Progenitor cell of endocrine pancreas (in vitro differentiated cells): ENCODE measurements around the gene ZFP57. TPM values are rescaled to one million over a fixed set of nuclear protein-coding genes. Genes with fewer than 3 reads are reported as not detected.

Experiments used
- DNase-seq: peaks from one replicate; pipeline ENCODE4 v3.0.0; 2021; ENCODE audit warnings: low spot score; ENCODE audit not compliant: unreplicated experiment
- H3K27ac Mint-ChIP-seq: 2 replicates; pipeline ENCODE4 v1.8.0; 2021; ENCODE audit warnings: mild to moderate bottlenecking, moderate library complexity, mixed read lengths
- H3K27me3 Mint-ChIP-seq: 2 replicates; pipeline ENCODE4 v1.8.0; 2021; ENCODE audit warnings: mixed read lengths
- H3K36me3 Mint-ChIP-seq: 2 replicates; pipeline ENCODE4 v1.8.0; 2022; ENCODE audit warnings: mixed read lengths; ENCODE audit not compliant: insufficient read depth
- H3K4me1 Mint-ChIP-seq: 2 replicates; pipeline ENCODE4 v1.8.0; 2021; ENCODE audit warnings: low read depth, mixed read lengths
- H3K4me3 Mint-ChIP-seq: 2 replicates; pipeline ENCODE4 v1.8.0; 2021; ENCODE audit warnings: low read depth, mild to moderate bottlenecking, moderate library complexity, mixed read lengths
- H3K9me3 Mint-ChIP-seq: 2 replicates; pipeline ENCODE4 v1.8.0; 2021; ENCODE audit warnings: low read depth, mixed read lengths
- CTCF ChIP-seq: fragments of 200-600 bp; sonication (generic); IDR thresholded peaks from one replicate; pipeline ENCODE4 v1.5.0; 2021; ENCODE audit warnings: antibody characterized with exemption, mild to moderate bottlenecking; ENCODE audit not compliant: unreplicated experiment
- total RNA-seq: library from RNA; stranded (reverse); gene quantifications from 2 replicates; pipeline ENCODE4 v1.2.1, GENCODE V29; 2021

ZFP57 gene
- total RNA-seq, 1 donor from 2014 or later, result 0.14 TPM

GRCh38 chr6:29626948-29627754 is 53.8 kb downstream of the ZFP57 start:
- Mint-ChIP-seq H3K27me3 (peaks cover 49% of the 10 kb centered on the region), H3K27ac (no peak overlapping the region), H3K9me3 (no peaks in the 10 kb centered on the region), H3K4me1 (peaks cover 31% of the 10 kb centered on the region), H3K36me3 (peaks cover 15% of the 10 kb centered on the region), H3K4me3 (peak overlapping the region; percentile 67)
- DNase-seq, result no peak
- no peak for TF ChIP-seq CTCF

DNA sequence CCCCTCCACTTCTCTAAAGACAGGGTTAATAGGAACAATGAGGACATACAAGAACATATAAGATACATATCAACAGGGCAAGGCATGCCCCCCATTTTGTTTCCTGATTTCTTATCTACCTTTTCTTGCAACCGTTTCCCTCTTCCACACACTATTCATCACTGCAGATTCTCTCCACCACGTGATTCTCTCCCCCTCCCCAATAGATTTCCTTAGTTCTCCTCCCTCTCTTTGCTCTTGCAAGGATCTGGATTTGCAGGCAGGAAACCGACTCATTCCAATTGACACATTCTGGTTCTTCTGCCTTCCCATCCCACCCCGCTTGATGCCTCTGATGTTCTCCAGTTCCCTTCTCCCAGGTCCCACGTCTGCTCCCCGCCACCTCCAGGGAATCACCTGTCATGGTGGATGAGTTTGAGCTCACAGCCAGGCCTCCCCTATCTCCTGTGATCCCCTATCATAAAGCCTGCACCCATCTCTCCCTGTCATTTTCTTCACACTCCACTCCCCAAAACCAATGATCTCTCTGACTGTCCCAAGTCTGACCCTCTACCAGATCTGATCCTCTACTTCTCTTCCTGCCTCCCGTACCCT is 55.5 kb downstream of the ZFP57 start:
- Mint-ChIP-seq H3K27me3 (peaks cover 32% of the 10 kb centered on the region), H3K36me3 (peaks cover 25% of the 10 kb centered on the region), H3K27ac (no peak overlapping the region), H3K4me3 (no peak overlapping the region), H3K4me1 (peaks cover 21% of the 10 kb centered on the region), H3K9me3 (no peaks in the 10 kb centered on the region)
- DNase-seq, result no peak
- no peak for TF ChIP-seq CTCF

- Mint-ChIP-seq H3K4me3 (peak overlapping the region; percentile 20), H3K9me3 (no peaks in the 10 kb centered on the region), H3K27ac (no peak overlapping the region), H3K4me1 (peaks cover 21% of the 10 kb centered on the region), H3K36me3 (peaks cover 29% of the 10 kb centered on the region), H3K27me3 (peaks cover 24% of the 10 kb centered on the region)
- no peak for DNase-seq
- no peak for TF ChIP-seq CTCF
Observed at GRCh38 chr6:29624520-29624961, 56.4 kb downstream of the ZFP57 start.

Other genes with a start within 250 kb of the ZFP57 start
- gene OR10C1, start 241.8 kb downstream of the ZFP57 start, total RNA-seq, result not detected in 2 replicates
- not detected in 2 replicates for gene OR11A1, start 224.1 kb downstream of the ZFP57 start, total RNA-seq
- not detected in 2 replicates for gene OR2H1, start 224.0 kb downstream of the ZFP57 start, total RNA-seq
- not detected in 2 replicates for gene MAS1L, start 193.2 kb downstream of the ZFP57 start, total RNA-seq
- 1.9 and 2.6 TPM in 2 replicates for gene UBD, start 121.4 kb downstream of the ZFP57 start, total RNA-seq
- gene OR2H2, start 96.0 kb downstream of the ZFP57 start, total RNA-seq, result not detected in 2 replicates
- 120 and 127 TPM in 2 replicates for gene GABBR1, start 48.0 kb downstream of the ZFP57 start, total RNA-seq
- gene MOG, start 24.1 kb downstream of the ZFP57 start, total RNA-seq, result not detected in 2 replicates
- 1.1 TPM in 1 of 2 replicates, not detected in the other for gene HLA-F, start 42.3 kb upstream of the ZFP57 start, total RNA-seq
- 0.38 TPM in 1 of 2 replicates, not detected in the other for gene HLA-G, start 146.7 kb upstream of the ZFP57 start, total RNA-seq